GM13976 (cell line): Measurements from ENCODE around the gene CHSY1.
"Not testable (repeated sequence)": the region's sequence is repeated elsewhere in the genome, so short reads cannot be mapped to it uniquely, and the experiment has no call there.

Experiments
- DNase-seq: peaks from one replicate; pipeline ENCODE4 v3.0.0; 2012; ENCODE audit warnings: low spot score
- in situ Hi-C: fragments of 300-500 bp; cut with MboI; formaldehyde crosslinking; loops from one replicate; pipeline ENCODE4 v1.12.0; 2022; ENCODE audit warnings: low sequenced_read_pairs, mixed read lengths, inconsistent platforms; ENCODE audit not compliant: unreplicated experiment
- TF ChIP-seq, protein P1 (sequence below): IDR thresholded peaks from 2 replicates; pipeline ENCODE4 v1.5.1; 2012; ENCODE audit warnings: borderline replicate concordance, mild to moderate bottlenecking; ENCODE audit not compliant: insufficient read depth; ENCODE audit errors: extremely low read depth, missing control alignments, control extremely low read depth

Gene CHSY1

GRCh38 chr15:101221902-101222301, 29.9 kb downstream of the CHSY1 start:
- DNase-seq, result no peak
- in situ Hi-C loops, result no loop called here
- TF ChIP-seq, protein P1, sequence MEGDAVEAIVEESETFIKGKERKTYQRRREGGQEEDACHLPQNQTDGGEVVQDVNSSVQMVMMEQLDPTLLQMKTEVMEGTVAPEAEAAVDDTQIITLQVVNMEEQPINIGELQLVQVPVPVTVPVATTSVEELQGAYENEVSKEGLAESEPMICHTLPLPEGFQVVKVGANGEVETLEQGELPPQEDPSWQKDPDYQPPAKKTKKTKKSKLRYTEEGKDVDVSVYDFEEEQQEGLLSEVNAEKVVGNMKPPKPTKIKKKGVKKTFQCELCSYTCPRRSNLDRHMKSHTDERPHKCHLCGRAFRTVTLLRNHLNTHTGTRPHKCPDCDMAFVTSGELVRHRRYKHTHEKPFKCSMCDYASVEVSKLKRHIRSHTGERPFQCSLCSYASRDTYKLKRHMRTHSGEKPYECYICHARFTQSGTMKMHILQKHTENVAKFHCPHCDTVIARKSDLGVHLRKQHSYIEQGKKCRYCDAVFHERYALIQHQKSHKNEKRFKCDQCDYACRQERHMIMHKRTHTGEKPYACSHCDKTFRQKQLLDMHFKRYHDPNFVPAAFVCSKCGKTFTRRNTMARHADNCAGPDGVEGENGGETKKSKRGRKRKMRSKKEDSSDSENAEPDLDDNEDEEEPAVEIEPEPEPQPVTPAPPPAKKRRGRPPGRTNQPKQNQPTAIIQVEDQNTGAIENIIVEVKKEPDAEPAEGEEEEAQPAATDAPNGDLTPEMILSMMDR, result no peak

DNA sequence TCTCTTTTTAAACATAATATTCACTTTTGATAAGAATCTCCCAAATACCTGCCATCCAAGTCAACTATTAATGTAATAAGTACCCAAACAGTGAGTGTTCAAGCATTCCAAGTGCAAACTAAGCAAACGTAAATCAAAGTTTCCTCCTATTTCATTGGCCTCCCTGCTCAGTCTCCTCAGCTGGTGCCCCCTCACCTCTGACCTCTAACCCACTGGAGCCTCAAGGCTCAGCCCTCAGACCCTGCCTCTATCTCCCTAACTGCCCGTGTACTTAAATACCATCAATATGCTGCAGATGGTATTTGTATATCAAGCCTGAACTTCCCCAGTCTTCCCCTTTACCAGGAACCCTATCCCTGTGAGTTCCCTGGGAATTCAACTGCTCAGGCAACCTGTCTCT, 31.8 kb downstream of the CHSY1 start:
- DNase-seq, result no peak
- in situ Hi-C loops, result no loop called here

DNA sequence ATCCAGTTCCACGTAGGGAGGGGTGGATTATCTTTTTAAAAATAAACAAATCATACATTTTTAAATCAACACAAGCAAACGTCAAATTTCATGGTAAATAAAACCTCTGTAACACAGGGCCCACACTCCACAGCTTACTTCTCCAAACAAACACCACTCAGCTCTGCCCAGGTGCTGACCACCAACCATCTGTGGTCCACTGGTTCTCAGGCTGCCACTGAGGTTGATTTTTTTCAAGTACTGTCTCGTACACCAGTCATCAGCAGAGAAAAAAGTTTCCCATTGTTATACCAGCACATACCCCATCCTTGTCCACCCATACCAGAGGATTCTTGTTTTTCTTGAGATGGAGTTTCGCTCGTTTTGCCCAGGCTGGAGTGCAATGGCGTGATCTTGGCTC, 32.4 kb downstream of the CHSY1 start:
- DNase-seq, result no peak
- TF ChIP-seq, protein P1, result no peak
- in situ Hi-C loops, result no loop called here

More for the DNA sequence above, 31.8 kb downstream of the CHSY1 start:
- TF ChIP-seq, protein P1, result no peak

DNA sequence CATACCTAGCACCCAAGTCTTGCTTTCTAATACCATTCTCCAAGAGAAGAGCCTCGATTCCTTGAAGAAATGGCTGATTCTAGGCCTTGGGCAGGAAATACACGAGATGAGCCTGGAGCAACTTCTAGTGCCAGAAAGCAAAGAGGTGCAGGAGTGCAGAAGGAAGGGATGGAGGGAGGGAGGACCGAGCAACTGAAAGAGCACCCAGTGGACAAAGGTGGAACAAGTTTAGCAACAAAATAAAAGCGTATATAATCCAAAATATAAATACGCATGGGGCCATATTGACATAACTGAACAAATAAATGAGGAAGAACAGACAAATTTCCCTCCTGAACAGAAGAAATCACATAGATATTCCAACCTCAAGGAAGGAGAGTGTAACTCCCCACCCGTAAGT, 34.4 kb downstream of the CHSY1 start:
- TF ChIP-seq, protein P1, result no peak
- in situ Hi-C loops, result no loop called here

GRCh38 chr15:101216100-101216499, 35.7 kb downstream of the CHSY1 start:
- no peak for DNase-seq
- TF ChIP-seq, protein P1, result no peak
- in situ Hi-C loops, result no loop called here

More for the DNA sequence above, 34.4 kb downstream of the CHSY1 start:
- no peak for DNase-seq

- no peak for DNase-seq
- in situ Hi-C loops, result no loop called here
- TF ChIP-seq, protein P1, result no peak
Observed at GRCh38 chr15:101215681-101216080, 36.2 kb downstream of the CHSY1 start.

- DNase-seq, in situ Hi-C loops: not testable (repeated sequence)
Observed at GRCh38 chr15:101214435-101215097, 37.3 kb downstream of the CHSY1 start.
